Articular chondrocyte of knee joint (primary cell): ENCODE data around the gene SDR9C7. TPM values are rescaled to one million over a fixed set of nuclear protein-coding genes. Genes with fewer than 3 reads are reported as not detected.

Source experiments
- total RNA-seq: library from RNA; depleted of rRNA; stranded (reverse); fragments of >200 nt; gene quantifications from 2 replicates; pipeline ENCODE4 v1.2.3, GENCODE V29; 2012

Gene SDR9C7
- total RNA-seq: not detected in 2 replicates

GRCh38 chr12:56933826-56934625 lies at the start of gene SDR9C7:
Gene SDR9C7, minus strand, starts transcription at chr12:56934408. Its CDS starts 147 bp downstream, at chr12:56934261.

DNA sequence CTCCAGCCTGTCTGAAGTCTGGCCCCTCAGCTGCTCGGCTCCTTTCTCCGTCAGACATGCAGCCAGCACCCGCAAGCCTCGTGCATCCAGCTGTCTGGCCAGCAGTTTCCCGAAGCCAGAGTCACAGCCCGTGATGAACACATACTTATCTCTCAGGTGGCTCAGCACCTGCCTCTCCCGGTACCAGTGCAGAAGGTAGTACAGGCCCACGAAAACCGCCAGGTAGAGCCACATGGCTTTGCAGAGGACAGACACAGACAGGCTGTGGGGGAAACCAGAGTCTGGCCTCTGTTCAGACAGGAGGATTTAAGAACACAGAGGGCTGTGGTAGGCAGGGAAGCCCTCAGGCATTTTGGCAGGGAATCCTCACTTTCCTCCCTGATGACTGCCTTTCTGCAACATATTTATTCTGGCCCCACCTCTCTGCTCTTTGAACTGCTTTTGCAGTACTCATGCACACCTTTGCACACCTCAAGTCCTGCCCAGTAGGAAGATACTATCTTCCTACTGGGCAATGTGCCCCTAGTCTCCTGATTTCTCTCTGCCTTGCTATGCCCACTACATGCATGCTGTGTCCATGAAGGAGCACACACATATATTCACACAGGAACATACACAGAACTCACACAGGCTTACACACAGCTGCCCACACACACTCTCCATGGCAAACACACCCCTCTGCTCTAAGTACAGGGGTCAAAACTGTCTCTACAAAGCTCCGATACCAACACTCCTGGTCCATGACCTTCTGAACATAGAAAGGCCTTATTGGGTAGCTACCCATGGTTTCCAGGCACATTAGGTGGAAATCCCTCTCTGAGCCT lies 23.2 kb upstream of the SDR9C7 start, which contains the start of gene RDH16:
Gene RDH16 (minus strand): TSS at position 380 of the 824 bp plus-strand sequence. CDS start 146 bp downstream, at position 234.

Other genes with a start within 250 kb of the SDR9C7 start
- 104 and 113 TPM in 2 replicates for gene PTGES3, start 246.1 kb downstream of the SDR9C7 start, total RNA-seq
- gene NACA, start 209.1 kb downstream of the SDR9C7 start, total RNA-seq: 1,159 and 1,183 TPM in 2 replicates
- gene PRIM1, start 182.1 kb downstream of the SDR9C7 start, total RNA-seq: 9.7 and 12.5 TPM in 2 replicates
- 1.2 TPM in 2 replicates for gene HSD17B6, start 171.1 kb downstream of the SDR9C7 start, total RNA-seq
- gene RDH16, start 23.2 kb upstream of the SDR9C7 start, total RNA-seq: 0.11 and 0.13 TPM in 2 replicates
- 5.1 and 5.2 TPM in 2 replicates for gene ZBTB39, start 72.1 kb upstream of the SDR9C7 start, total RNA-seq
- not detected in 2 replicates for gene TAC3, start 82.1 kb upstream of the SDR9C7 start, total RNA-seq
- 0.32 TPM in 1 of 2 replicates, not detected in the other for gene MYO1A, start 115.7 kb upstream of the SDR9C7 start, total RNA-seq
- gene NEMP1, start 144.4 kb upstream of the SDR9C7 start, total RNA-seq: 8.5 and 15.5 TPM in 2 replicates
- gene NAB2, start 154.7 kb upstream of the SDR9C7 start, total RNA-seq: 37.0 and 46.5 TPM in 2 replicates
- 133 and 158 TPM in 2 replicates for gene STAT6, start 177.0 kb upstream of the SDR9C7 start, total RNA-seq
- gene LRP1, start 194.1 kb upstream of the SDR9C7 start, total RNA-seq: 495 and 578 TPM in 2 replicates
- not detected in 2 replicates for gene LRP1-AS, start 213.2 kb upstream of the SDR9C7 start, total RNA-seq